Measurements from ENCODE around the gene DEFB119.
"Not testable (repeated sequence)": the region's sequence is repeated elsewhere in the genome, so short reads cannot be mapped to it uniquely, and the experiment has no call there.

The DEFB119 gene, protein sequence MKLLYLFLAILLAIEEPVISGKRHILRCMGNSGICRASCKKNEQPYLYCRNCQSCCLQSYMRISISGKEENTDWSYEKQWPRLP

DNA sequence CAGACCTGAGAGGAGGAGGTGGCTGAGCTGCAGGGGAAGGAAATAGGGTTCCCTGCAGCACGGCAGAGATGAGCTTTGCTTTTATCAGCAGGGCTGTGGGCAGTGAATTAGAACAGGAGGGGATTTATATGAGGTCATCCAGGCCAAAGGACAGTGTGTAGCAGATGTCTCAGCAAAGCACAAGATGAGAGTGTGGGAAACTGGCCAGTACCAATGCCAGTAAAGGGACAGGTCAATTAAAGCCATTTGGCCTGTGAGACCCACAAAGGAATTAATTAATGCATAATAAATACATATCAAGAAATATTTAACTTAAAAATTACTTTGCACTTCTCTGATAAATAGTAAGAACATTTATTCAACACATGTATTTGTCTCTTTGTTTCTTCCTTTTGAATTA, at the start of gene DEFB119:
DEFB119 (minus strand) TSS at position 101 of the 400 bp plus-strand sequence. CDS start 107 bp downstream, outside the sequence.
- H3K27ac ChIP-seq: no peak within 1 kb of the TSS
- no peak for DNase-seq (ENCODE audit: low read depth, low spot score)

DNA sequence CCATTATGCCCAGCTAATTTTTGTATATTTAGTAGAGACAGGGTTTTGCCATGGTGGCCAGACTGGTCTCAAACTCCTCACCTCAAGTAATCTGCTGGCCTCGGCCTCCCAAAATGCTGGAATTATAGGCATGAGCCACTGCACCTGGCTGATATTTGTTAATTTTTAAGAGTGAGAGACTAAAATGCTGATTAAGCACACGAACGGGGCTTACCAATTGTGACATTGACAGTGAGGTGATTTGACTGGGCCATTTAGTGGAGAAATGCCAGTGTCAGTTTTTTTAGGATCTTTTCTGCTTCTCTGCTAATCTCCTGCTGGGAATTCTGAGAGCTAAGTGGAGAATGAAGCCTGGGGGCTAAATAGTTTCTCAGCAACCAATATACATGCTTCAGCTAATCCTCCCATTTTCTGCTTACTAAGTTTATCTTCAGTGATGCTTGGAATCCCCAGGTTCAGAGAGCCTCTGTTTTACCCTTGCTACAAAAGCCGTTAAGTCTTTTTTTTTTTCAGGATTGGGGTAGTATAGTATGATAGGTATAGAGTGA, 40.3 kb upstream of the DEFB119 start:
- H3K27ac ChIP-seq: no peak overlapping the region

DNA sequence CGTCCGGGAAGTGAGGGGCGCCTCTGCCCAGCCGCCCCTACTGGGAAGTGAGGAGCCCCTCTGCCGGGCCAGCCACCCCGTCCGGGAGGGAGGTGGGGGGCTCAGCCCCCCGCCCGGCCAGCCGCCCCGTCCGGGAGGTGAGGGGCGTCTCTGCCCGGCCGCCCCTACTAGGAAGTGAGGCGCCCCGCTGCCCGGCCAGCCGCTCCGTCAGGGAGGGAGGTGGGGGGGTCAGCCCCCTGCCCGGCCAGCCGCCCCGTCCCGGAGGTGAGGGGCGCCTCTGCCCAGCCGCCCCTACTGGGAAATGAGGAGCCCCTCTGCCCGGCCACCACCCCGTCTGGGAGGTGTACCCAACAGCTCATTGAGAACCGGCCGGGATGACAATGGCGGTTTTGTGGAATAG, 37.2 kb upstream of the DEFB119 start:
- not testable (repeated sequence) for DNase-seq (ENCODE audit: low read depth, low spot score)

More for the DNA sequence above, 40.3 kb upstream of the DEFB119 start:
- DNase-seq (ENCODE audit: low read depth, low spot score): no peak

DNA sequence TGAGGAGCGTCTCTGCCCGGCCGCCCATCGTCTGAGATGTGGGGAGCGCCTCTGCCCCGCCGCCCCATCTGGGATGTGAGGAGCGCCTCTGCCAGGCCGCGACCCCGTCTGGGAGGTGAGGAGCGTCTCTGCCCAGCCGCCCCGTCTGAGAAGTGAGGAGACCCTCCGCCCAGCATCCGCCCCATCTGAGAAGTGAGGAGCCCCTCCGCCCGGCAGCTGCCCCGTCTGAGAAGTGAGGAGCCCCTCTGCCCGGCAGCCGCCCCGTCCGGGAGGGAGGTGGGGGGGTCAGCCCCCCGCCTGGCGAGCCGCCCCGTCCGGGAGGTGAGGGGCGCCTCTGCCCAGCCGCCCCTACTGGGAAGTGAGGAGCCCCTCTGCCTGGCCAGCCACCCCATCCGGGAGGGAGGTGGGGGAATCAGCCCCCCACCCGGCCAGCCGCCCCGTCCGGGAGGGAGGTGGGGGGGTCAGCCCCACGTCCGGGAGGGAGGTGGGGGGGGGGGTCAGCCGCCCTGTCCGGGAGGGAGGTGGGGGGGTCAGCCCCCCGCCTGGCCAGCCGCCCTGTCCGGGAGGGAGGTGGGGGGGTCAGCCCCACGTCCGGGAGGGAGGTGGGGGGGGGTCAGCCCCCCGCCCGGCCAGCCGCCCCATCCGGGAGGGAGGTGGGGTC, 36.6 kb upstream of the DEFB119 start:
- DNase-seq (ENCODE audit: low read depth, low spot score); H3K27ac ChIP-seq: not testable (repeated sequence)

More for the DNA sequence above, 37.2 kb upstream of the DEFB119 start:
- H3K27ac ChIP-seq: not testable (repeated sequence)

DNA sequence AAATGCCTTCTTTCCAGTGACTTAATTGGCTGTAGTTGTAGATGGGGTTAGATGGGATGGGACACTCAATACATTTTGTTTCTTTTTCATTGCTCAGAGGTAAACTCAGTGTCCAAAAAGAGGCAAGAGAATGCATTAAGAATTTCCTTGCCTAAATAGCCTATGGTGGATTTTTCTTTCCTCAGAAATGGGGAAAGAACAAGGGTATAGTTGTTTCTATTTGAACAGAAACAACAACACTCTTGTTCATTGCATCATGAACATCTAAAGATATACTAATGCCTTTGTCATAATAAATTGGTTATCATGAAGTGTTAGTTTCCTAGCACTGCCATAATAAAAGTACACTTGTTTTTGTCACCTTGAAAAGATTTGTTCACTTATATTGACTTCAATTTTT, 35.4 kb upstream of the DEFB119 start:
- no peak for DNase-seq (ENCODE audit: low read depth, low spot score)

DNA sequence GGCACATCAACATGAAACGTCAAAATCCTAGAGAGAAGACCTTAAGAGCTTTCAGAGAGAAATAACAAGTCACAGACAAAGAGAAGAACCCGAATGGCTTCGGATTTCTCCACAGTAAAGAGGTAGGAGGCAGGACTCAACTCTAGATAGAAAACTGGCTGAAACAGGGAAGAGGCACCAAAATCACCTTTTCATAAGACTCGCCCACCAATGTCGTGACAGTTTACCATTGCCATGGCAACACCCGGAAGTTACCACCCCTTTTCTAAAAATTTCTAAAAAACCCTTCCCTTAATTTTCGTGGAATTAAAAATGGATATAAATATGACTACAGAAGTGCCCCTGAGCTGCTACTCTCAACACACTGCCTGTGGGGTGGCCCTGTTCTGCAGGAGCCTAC, 27.9 kb upstream of the DEFB119 start:
- no peak for DNase-seq (ENCODE audit: low read depth, low spot score)
- no peak overlapping the region for H3K27ac ChIP-seq

More for the DNA sequence above, 35.4 kb upstream of the DEFB119 start:
- H3K27ac ChIP-seq: no peak overlapping the region

DNA sequence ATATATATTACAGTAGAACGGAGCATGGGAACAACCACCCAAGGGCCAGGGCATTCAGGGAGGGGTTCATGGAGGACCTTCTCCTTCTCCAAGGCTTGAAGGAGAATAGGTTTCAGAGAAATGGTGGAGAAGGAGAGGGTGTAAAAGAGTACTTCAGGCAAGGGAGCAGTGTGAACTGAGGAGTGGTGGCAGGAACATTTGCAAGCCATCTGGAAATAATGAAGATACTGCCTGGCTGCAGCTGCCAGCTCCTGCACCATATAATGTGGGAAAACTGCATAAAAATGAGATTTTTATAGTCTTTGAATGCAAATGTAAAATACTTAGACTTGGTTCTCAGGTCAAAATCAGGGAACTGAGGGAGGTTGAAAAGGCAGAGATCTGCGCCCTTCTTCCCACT, 25.3 kb upstream of the DEFB119 start:
- no peak overlapping the region for H3K27ac ChIP-seq
- DNase-seq (ENCODE audit: low read depth, low spot score): no peak

DNA sequence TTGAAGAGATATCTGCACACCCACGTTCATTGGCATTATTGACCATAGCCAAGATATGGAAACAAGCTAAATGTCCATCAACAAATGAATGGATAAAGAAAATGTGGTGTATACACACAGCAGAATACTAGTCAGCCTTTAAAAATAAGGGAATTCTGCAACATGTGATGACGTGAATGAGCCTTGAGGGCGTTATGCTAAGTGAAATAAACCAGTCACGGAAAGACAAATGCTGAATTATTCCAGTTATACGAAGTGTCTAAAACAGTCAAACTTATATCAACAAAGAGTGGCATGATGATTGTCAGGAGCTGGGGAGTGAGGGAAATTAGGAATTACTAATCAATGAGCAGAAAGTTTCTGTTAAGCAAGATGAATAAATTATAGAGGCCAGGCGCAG, 24.0 kb upstream of the DEFB119 start:
- H3K27ac ChIP-seq: no peak overlapping the region
- no peak for DNase-seq (ENCODE audit: low read depth, low spot score)

DNA sequence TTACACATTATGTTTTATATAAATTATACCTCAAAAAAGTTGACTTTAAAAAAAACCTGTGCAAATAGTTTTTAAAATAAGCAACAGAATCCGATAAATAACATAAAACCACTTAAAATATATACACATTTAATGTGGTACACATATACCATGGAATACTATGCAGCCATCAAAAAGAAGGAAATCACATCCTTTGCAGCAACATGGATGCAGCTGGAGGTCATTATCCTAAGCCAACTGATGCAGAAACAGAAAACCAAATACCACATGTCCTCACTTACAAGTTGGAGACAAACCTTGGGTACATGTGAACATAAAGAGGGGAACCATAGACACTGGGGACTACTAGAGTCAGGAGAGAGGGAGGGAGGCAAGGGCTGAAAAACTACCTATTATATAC, 19.6 kb upstream of the DEFB119 start:
- no peak for DNase-seq (ENCODE audit: low read depth, low spot score)
- no peak overlapping the region for H3K27ac ChIP-seq

DNA sequence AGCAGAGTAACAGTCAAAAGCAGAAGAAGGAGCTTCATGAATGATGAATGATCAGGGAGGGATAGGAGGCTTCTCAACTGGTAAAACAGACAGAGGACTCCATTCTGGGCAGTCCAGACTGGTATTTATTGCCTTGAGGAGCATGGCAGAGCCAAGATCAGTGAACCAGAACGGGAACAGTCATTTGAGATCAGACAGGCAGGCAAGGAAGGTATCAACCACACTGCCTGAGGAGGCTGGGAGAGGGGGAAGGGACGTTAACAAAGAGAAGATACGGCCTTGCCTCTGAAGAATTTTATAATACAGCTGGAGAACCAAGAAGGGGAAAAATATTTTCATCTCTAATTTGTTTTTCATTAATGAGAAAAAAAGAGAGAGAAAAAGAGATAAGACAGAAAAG, 15.7 kb upstream of the DEFB119 start, which contains the start of gene DEFB121:
DEFB121 (minus strand) TSS at position 101 of the 400 bp plus-strand sequence; CDS start at position 38, 63 bp downstream.
- H3K27ac ChIP-seq: no peak within 1 kb of the TSS
- no peak for DNase-seq (ENCODE audit: low read depth, low spot score)

DNA sequence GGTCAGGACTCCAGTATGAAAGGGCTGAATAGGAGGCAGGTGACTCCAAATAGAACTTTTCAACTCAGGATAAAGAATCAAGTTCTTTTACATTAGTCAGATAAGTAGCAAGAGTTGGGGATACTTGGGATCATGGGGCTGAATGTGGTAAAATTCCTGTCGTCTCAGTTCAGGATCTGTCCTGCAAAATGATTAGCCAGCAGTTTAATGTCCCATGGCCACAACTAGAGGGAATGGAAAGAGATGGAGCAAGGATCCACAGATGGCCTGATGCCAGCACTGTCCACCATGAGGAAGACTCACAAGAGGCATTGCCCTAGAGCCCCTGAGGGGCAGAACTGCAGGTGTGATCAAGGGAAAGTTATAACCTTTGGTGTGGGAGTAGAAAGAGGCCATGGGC, 13.5 kb upstream of the DEFB119 start:
- H3K27ac ChIP-seq: no peak overlapping the region
- DNase-seq (ENCODE audit: low read depth, low spot score): no peak

DNA sequence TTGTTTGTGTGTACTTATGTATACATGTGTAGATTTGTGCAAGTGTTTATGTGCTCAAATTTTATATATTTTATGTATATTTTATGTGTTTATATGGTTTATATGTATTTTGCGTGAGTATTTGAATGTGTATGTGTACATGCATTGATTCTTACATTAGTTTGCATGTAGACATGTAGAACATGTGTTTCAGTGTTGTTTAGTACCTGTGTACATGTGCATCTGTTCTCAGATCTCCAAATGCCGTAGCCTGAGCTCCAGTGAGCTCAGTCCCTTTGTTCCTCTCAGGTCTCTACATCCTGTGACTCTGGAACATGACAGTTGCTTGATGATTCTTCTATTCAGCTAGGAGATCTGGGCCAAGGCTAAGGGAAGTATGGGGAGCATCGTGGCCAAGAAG, 4.5 kb upstream of the DEFB119 start:
- DNase-seq (ENCODE audit: low read depth, low spot score): no peak
- H3K27ac ChIP-seq: no peak overlapping the region

DNA sequence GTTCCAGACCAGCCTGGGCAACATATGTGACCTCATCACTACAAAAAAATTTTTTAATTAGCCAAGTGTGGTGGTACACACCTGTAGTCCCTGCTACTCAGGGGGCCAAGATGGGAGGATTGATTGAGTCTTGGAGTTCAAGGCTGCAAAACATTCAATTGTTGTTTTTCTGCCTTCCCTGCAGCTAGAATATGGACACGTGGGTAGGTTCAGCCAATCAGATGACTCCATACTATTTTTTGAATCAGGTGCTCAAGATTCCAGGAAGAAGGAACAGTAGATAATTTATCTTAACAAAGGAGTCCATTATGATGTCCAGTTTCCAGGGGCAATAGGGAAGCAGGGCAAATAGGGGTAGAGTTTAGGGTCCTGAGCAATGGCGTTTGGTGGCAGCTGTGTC, 2.4 kb upstream of the DEFB119 start:
- no peak overlapping the region for H3K27ac ChIP-seq
- no peak for DNase-seq (ENCODE audit: low read depth, low spot score)

DNA sequence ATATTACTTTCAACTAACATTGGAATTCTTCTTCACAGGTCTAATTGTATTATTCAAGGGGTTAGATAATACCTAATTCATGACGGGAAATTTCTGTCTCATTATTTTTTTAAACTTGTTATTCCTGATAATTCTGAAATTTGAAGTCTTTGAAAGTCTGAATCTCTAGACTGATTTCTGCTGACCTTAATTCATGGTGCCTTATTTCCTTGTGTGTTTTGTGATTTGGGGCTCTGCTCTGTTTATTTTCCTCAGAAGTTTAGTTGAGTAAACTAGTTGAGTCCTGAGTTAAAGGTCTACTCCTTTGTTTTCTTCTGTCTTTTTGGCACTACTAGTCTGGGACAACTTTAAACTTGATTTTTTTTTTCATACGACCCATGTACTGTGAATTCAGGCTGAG, 16.0 kb downstream of the DEFB119 start:
- no peak for DNase-seq (ENCODE audit: low read depth, low spot score)
- H3K27ac ChIP-seq: no peak overlapping the region

DNA sequence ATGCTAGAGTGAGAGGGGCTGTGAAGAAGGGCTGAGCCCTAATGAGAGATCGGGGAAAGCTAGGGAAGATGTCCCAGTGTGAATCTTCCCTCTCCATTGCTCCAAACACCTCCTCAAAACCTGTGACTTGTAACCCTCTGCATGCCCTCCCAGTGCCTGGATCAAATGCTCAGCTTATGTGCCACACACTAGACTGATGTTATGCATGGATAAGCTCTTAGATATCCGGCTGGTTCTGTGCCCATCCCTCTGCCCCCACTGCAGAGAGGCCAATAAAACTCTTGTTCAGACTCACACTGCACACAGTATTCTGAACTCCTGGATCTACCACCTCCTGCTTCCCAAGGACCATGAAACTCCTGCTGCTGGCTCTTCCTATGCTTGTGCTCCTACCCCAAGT, 22.1 kb downstream of the DEFB119 start, which contains the start of gene DEFB118:
DEFB118 (plus strand) TSS at position 301 of the 400 bp plus-strand sequence; CDS start at position 351, 50 bp downstream.
- no peak within 1 kb of the TSS for H3K27ac ChIP-seq
- DNase-seq (ENCODE audit: low read depth, low spot score): no peak

DNA sequence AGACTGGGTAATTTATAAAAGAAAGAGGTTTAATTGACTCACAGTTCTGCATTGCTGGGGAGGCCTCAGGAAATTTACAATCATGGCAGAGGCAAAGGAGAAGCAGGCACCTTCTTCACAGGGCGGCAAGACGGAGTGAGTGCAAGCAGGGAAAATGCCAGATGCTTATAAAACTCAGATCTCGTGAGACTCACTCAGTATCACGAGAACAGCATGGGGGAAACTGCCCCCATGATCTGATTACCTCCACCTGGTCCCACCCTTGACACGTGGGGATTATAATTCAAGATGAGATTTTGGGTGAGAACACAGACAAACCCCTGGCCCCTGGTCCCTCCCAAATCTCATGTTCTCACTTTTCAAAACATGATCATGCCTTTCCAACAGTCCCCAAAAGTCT, 26.1 kb downstream of the DEFB119 start:
- H3K27ac ChIP-seq; DNase-seq (ENCODE audit: low read depth, low spot score): not testable (repeated sequence)

DNA sequence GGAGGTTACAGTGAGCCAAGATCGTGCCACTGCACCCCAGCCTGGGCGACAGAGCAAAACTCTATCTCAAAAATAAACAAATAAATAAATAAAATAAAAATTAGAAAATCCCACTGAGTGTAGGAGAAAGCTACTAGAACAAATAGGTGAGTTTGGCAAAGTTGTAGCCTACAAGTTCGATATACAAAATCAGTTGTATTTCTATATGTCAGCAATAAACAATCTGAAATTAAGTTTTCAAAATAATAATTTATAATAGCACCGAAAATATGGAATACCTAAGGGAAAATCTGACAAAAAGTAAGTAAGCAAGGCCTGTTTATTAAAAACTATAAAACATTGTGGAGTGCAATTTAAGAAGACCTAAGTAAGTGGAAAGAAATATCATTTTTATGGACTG, 27.1 kb downstream of the DEFB119 start:
- DNase-seq (ENCODE audit: low read depth, low spot score): no peak
- no peak overlapping the region for H3K27ac ChIP-seq

DNA sequence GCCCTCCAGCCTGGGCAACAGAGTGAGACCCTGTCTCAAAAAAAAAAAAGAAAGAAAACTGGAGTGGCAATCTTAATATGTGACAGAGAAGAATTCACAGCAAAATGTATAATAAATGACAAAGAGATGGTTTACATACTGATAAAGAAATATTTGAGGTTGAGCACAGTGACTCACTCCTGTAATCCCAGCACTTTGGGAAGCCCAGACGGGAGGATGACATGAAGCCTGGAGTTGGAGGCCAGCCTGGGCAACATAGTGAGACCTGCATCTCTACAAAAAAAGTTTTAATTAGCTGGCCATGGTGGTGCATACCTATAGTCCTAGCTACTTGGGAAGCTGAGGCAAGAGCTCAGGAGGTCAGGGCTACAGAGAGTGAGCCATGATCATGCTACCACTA, 34.4 kb downstream of the DEFB119 start:
- H3K27ac ChIP-seq: no peak overlapping the region

DNA sequence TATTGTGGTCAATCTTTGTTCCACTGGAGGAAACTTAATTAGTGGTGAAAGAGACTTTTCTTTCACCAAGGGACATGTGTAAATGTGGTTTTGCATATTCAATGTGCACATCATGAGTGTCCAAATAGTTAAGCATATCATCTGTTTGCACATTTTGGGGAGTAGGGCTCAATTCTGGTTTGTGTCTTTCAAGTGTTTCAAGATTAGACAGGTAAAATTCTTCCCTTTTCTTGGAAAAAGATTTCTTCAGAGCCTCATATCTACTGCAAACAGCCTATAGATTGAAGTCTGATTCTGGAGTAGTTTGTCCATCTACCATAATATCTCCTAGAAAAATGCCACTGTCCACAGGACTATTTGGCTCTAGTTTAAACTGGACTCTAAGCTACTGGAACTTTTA, 48.9 kb downstream of the DEFB119 start:
- no peak for DNase-seq (ENCODE audit: low read depth, low spot score)

More for the DNA sequence above, 34.4 kb downstream of the DEFB119 start:
- DNase-seq (ENCODE audit: low read depth, low spot score): no peak

DNA sequence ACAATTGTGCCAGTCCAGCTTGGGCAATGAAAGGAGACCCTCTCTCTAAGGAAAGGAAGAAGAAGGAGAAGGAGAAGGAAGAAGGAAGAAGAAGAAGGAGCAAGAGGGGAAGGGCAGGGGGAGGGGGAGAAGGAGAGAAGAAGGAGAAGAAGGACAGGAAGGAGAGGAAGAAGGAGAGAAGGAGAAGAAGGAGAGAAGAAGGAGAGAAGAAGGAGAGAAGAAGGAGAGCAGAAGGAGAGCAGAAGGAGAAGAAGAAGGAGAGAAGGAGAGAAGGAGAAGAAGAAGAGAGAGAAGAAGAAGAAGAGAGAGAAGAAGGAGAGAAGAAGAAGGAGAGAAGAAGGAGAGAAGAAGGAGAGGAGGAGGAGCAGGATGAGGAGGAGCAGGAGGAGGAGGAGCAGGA, 59.5 kb downstream of the DEFB119 start:
- no peak overlapping the region for H3K27ac ChIP-seq
- no peak for DNase-seq (ENCODE audit: low read depth, low spot score)

More for the DNA sequence above, 48.9 kb downstream of the DEFB119 start:
- H3K27ac ChIP-seq: no peak overlapping the region
